Camera-type eye (tissue), 1 donor: Measurements from ENCODE around the gene ESF1. TPM values are rescaled to one million over a fixed set of nuclear protein-coding genes. Genes with fewer than 3 reads are reported as not detected.

ENCODE experiments used
- total RNA-seq: library from RNA; depleted of rRNA; stranded (reverse); fragments of >200 nt; gene quantifications from one replicate; pipeline ENCODE4 v1.2.3, GENCODE V29; 2014

The ESF1 gene, protein sequence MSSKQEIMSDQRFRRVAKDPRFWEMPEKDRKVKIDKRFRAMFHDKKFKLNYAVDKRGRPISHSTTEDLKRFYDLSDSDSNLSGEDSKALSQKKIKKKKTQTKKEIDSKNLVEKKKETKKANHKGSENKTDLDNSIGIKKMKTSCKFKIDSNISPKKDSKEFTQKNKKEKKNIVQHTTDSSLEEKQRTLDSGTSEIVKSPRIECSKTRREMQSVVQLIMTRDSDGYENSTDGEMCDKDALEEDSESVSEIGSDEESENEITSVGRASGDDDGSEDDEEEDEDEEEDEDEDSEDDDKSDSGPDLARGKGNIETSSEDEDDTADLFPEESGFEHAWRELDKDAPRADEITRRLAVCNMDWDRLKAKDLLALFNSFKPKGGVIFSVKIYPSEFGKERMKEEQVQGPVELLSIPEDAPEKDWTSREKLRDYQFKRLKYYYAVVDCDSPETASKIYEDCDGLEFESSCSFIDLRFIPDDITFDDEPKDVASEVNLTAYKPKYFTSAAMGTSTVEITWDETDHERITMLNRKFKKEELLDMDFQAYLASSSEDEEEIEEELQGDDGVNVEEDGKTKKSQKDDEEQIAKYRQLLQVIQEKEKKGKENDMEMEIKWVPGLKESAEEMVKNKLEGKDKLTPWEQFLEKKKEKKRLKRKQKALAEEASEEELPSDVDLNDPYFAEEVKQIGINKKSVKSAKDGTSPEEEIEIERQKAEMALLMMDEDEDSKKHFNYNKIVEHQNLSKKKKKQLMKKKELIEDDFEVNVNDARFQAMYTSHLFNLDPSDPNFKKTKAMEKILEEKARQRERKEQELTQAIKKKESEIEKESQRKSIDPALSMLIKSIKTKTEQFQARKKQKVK
- 28.8 TPM for total RNA-seq

DNA sequence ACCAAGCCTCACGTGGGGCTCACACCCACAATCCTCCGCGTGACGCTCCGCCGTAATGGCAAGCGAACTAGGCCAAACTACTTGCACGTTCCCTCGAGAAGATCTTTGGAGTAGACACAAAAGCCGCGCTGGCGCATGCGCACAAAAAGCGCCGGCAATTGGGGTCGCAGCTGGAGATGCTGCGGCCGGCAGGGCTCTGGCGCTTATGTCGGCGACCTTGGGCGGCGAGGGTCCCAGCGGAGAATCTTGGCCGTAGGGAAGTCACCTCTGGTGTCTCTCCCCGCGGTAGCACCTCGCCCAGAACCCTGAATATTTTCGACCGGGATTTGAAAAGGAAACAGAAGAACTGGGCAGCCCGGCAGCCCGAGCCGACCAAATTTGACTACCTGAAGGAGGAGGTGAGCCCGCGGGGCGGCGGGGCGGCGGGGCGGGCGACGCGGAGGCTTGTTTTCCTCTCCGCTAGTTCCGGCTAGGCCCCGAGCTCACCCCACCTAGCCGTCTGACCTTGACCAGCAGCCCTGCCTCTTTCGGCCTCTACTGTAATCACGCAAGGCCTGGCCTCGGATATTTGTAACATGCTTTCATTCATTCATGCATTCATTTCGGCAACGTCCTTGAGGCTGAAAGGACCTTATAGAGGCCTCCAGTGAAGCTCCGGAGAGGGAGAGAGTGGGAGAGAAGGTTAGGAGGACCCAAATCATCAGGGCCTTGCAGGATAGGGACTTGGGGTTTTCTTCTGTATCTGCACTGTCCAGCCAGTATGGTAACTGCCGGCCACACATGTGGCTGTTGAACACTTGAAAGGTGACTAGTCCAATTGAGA is at the start of gene ESF1, which contains the start of gene NDUFAF5:
Gene ESF1, minus strand, starts transcription at position 27 of the 823 bp plus-strand sequence. CDS start 1,779 bp downstream, outside the sequence.
Gene NDUFAF5, plus strand, starts transcription at position 136 of the 823 bp plus-strand sequence. Its CDS starts 41 bp downstream, at position 177.

Other genes with a start within 250 kb of the ESF1 start
- 32.3 TPM for gene TASP1, start 146.0 kb downstream of the ESF1 start, total RNA-seq
- gene NDUFAF5, start 109 bp upstream of the ESF1 start, total RNA-seq: 36.1 TPM
- gene SEL1L2, start 205.7 kb upstream of the ESF1 start, total RNA-seq: 0.60 TPM
- 65.6 TPM for gene MACROD2, start 210.6 kb upstream of the ESF1 start, total RNA-seq